Right lobe of liver (tissue), 6 donors: ENCODE data around the gene PDGFB. TPM values are rescaled to one million over a fixed set of nuclear protein-coding genes. Genes with fewer than 3 reads are reported as not detected.

Experiments
- ATAC-seq, 4 donors: fragments of 200-7000 bp; cut with Tn5 transposase; one replicate each; pipeline ENCODE4 v1.9.1; 2020; ENCODE audit warnings: mild to moderate bottlenecking in 4 of 4, moderate library complexity in 4 of 4
- DNase-seq, 3 donors: peaks; one replicate each; pipeline ENCODE4 v3.0.0-alpha.2; 2020
- H3K27ac ChIP-seq, 3 donors: fragments of 200-600 bp; one replicate each; pipeline ENCODE4 v1.8.0; 2022
- H3K27me3 ChIP-seq, 2 donors: fragments of 200-600 bp; one replicate each; pipeline ENCODE4 v1.8.0; 2022
- H3K36me3 ChIP-seq, 4 donors: fragments of 200-600 bp; sonication (generic) in 1 of 4; one replicate each; pipeline versions ENCODE4 v1.5.1 to v1.8.0; 2017 to 2022; ENCODE audit warnings: control low read depth in 1 of 4
- H3K4me1 ChIP-seq, 4 donors: fragments of 200-600 bp; sonication (generic) in 1 of 4; one replicate each; pipeline versions ENCODE4 v1.5.1 to v1.8.0; 2017 to 2022; ENCODE audit warnings: control low read depth in 1 of 4
- H3K4me3 ChIP-seq, 3 donors: fragments of 200-600 bp; one replicate each; pipeline ENCODE4 v1.8.0; 2022
- H3K9me3 ChIP-seq, 4 donors: fragments of 200-600 bp; sonication (generic) in 1 of 4; one replicate each; pipeline versions ENCODE4 v1.5.1 to v1.8.0; 2017 to 2022; ENCODE audit warnings: control low read depth in 1 of 4
- CTCF ChIP-seq, 4 donors: fragments of 200-600 bp in 3 of 4; fragments of 450-650 bp in 1 of 4; IDR thresholded peaks; one replicate each; pipeline versions ENCODE4 v1.5.1 to v1.8.0; 2016 to 2022; ENCODE audit warnings: antibody characterized with exemption in 4 of 4, mild to moderate bottlenecking in 2 of 4
- POLR2A ChIP-seq: fragments of 450-650 bp; IDR thresholded peaks from one replicate; pipeline ENCODE4 v1.6.1; 2017; ENCODE audit warnings: antibody characterized with exemption, mild to moderate bottlenecking
- WGBS: methylation state at CpG from one replicate; pipeline ENCODE4 v1.1.6; 2018; ENCODE audit warnings: low coverage, low lambda C conversion rate; ENCODE audit not compliant: insufficient coverage; ENCODE audit errors: missing lambda C conversion rate; 5-methylcytosine and 5-hydroxymethylcytosine counted together
- intact Hi-C, 2 donors: fragments of 100-400 bp; cut with DNase I; formaldehyde crosslinking; loops; one replicate each; pipeline versions ENCODE4 v1.11.2 to v1.14.1; 2022
- total RNA-seq, 6 experiments: library from RNA; depleted of rRNA in 2 of 6; stranded (reverse); fragments of >200 nt in 2 of 6; fragmentation: NEBNext Ultra II Directional in 3 of 6; extraction: Animal tissue kit (Norgen Biotek cat#: 25700) in 3 of 6; gene quantifications; one replicate each; pipeline versions ENCODE4 v1.1.0 to v1.2.4, GENCODE V29; 2016 to 2023
- donor health status: DM: no; HTN: yes; CAD: no.
- donor health status: DM: no; HTN: no; CAD: no.
- donor health status: DM: no; HTN: no; CAD: no.
- donor health status: DM: no; HTN: yes; CAD: no.
- donor health status: DM: no; HTN: yes; CAD: no.

Gene PDGFB
- total RNA-seq, 6 experiments from 2014 or later: 0.90 to 10.2 (median 3.3) TPM

- no peaks in the 10 kb centered on the region for H3K9me3 ChIP-seq
- no peak for TF ChIP-seq POLR2A
- TF ChIP-seq CTCF (IDR thresholded peaks at IDR 0.05): no peak
- H3K4me1 ChIP-seq: no peaks in the 10 kb centered on the region
- no peak overlapping the region for H3K4me3 ChIP-seq
- 35% methylated on average over 5 of the region's 8 CpGs for WGBS
- H3K36me3 ChIP-seq: no peaks in the 10 kb centered on the region
- H3K27ac ChIP-seq: no peak overlapping the region
- intact Hi-C loops: no loop called here
- DNase-seq: no peak
- no peaks in the 10 kb centered on the region for H3K27me3 ChIP-seq
- ATAC-seq: no peak
These were observed 30.3 kb downstream of the PDGFB start for GRCh38 chr22:39214383-39215069.

GRCh38 chr22:39214006-39214382 is 30.8 kb downstream of the PDGFB start:
- WGBS: 59% methylated on average over 3 of the region's 9 CpGs
- intact Hi-C loops: no loop called here

GRCh38 chr22:39212721-39213376 is 31.9 kb downstream of the PDGFB start:
- Histone ChIP-seq H3K27me3 (no peaks in the 10 kb centered on the region), H3K4me3 (no peak overlapping the region), H3K27ac (no peak overlapping the region), H3K4me1 (no peaks in the 10 kb centered on the region), H3K36me3 (no peaks in the 10 kb centered on the region), H3K9me3 (no peaks in the 10 kb centered on the region)
- no peak for ATAC-seq
- 68% methylated on average over 11 of the region's 12 CpGs for WGBS
- no peak for DNase-seq
- TF ChIP-seq CTCF (IDR thresholded peaks at IDR 0.05) (no peak), POLR2A (no peak)
- intact Hi-C loops: no loop called here

More at GRCh38 chr22:39214006-39214382, 30.8 kb downstream of the PDGFB start:
- no peak for DNase-seq
- ATAC-seq: no peak
- Histone ChIP-seq H3K36me3 (no peaks in the 10 kb centered on the region), H3K27ac (no peak overlapping the region), H3K9me3 (no peaks in the 10 kb centered on the region), H3K27me3 (no peaks in the 10 kb centered on the region), H3K4me3 (no peak overlapping the region), H3K4me1 (no peaks in the 10 kb centered on the region)
- TF ChIP-seq POLR2A (no peak), CTCF (IDR thresholded peaks at IDR 0.05) (no peak)

GRCh38 chr22:39209756-39210155 is 35.0 kb downstream of the PDGFB start:
- H3K36me3 ChIP-seq: no peaks in the 10 kb centered on the region
- no peaks in the 10 kb centered on the region for H3K4me1 ChIP-seq
- no peak overlapping the region for H3K4me3 ChIP-seq
- 80% methylated on average over 1 of the region's 9 CpGs for WGBS
- H3K9me3 ChIP-seq: no peaks in the 10 kb centered on the region
- intact Hi-C loops: no loop called here
- H3K27ac ChIP-seq: no peak overlapping the region
- no peaks in the 10 kb centered on the region for H3K27me3 ChIP-seq
- ATAC-seq: peak in 1 of 4 donors; percentile 10
- TF ChIP-seq POLR2A: no peak
- TF ChIP-seq CTCF (IDR thresholded peaks at IDR 0.05): no peak
- DNase-seq: no peak
